ENCODE results near the gene YY1AP1. TPM values are rescaled to one million over a fixed set of nuclear protein-coding genes. Genes with fewer than 3 reads are reported as not detected.
A peak's percentile ranks its signal among the peaks of the same experiment; 100 is the strongest.
"Not testable (repeated sequence)": the region's sequence is repeated elsewhere in the genome, so short reads cannot be mapped to it uniquely, and the experiment has no call there.

The YY1AP1 gene
- polyA plus RNA-seq, 3 donors, result 14.0 to 93.4 (median 24.3) TPM

DNA sequence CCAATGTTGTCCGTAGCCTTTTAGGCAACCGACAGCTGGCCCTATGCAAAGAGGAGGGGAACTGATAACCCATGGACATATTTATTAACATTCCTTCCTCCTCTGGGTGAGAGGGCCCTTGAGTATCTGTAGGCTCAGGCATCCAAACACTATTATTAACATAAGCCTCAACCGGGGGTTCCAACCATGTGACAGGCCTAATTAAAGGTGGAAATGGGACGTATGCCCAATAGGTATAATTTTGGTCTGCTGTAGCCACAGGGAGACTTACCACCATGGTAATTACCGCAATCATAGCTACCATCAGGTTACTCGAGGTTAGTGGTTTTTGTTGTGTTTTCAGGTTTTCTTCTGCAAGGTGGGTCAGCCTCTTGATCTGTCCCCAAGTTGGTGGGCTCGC lies 5.6 kb upstream of the YY1AP1 start:
- H3K36me3 ChIP-seq (replicated peaks in 1 of 2; ENCODE audit: control insufficient read depth in 1 of 2, insufficient read depth in 2 of 2, low read length in 2 of 2), result peaks cover 15 to 28% of the 10 kb centered on the region in 2 donors
- no peak overlapping the region for H3K27ac Mint-ChIP-seq
- H3K4me3 Mint-ChIP-seq, result no peak overlapping the region
- no CpG with 5 or more reads among the region's 7 CpGs for WGBS (ENCODE audit: insufficient coverage)
- DNase-seq, result no peak
- peaks cover 7 to 10% of the 10 kb centered on the region in 2 donors for H3K9me3 ChIP-seq (replicated peaks in 1 of 2; ENCODE audit: control insufficient read depth in 1 of 2, insufficient read depth in 1 of 2, low read length in 2 of 2)
- H4K20me1 ChIP-seq (ENCODE audit: insufficient read depth, low read length), result peaks cover 38% of the 10 kb centered on the region
- peaks cover 8 to 11% of the 10 kb centered on the region in 2 donors for H3K4me1 ChIP-seq (ENCODE audit: control insufficient read depth in 1 of 2, insufficient read depth in 2 of 2, low read length in 2 of 2)
- no peaks in the 10 kb centered on the region for H3K27me3 ChIP-seq (ENCODE audit: control insufficient read depth in 2 of 2, insufficient read depth in 2 of 2, low read length in 2 of 2)
- intact Hi-C loops (cut with micrococcal nuclease), result no loop called here
- H3K4me2 ChIP-seq (replicated peaks; ENCODE audit: extremely low read depth, low read length, poor library complexity, severe bottlenecking), result no peak overlapping the region
- H2AFZ ChIP-seq (ENCODE audit: insufficient read depth, low read depth, low read length, poor library complexity, severe bottlenecking), result no peak overlapping the region
- H3K27me3 Mint-ChIP-seq (ENCODE audit: low read depth in 3 of 3), result no peaks in the 10 kb centered on the region
- no peak overlapping the region for H3K27ac ChIP-seq (ENCODE audit: low read depth in 1 of 2, low read length in 2 of 2)
- H3K79me2 ChIP-seq (ENCODE audit: insufficient read depth, low read length), result peaks cover 98% of the 10 kb centered on the region
- H3K4me1 Mint-ChIP-seq, result peaks cover 21% of the 10 kb centered on the region
- peaks cover 21 to 30% of the 10 kb centered on the region in 2 donors for H3K36me3 Mint-ChIP-seq
- no peak overlapping the region for H3K9ac ChIP-seq (ENCODE audit: insufficient read depth, low read length, poor library complexity, severe bottlenecking)
- no peak for TF ChIP-seq CTCF (IDR thresholded peaks at IDR 0.05)
- peaks cover 8 to 21% (median 14%) of the 10 kb centered on the region in 7 donors for H3K9me3 Mint-ChIP-seq
- H3K4me3 ChIP-seq (replicated peaks in 1 of 3; ENCODE audit: low read depth in 2 of 3, low read length in 3 of 3), result no peak overlapping the region

- no peaks in the 10 kb centered on the region for H3K27me3 Mint-ChIP-seq (ENCODE audit: low read depth in 3 of 3)
- no peak overlapping the region for H3K4me3 ChIP-seq (replicated peaks in 1 of 3; ENCODE audit: low read depth in 2 of 3, low read length in 3 of 3)
- no CpG with 5 or more reads among the region's 8 CpGs for WGBS (ENCODE audit: insufficient coverage)
- H3K79me2 ChIP-seq (ENCODE audit: insufficient read depth, low read length), result peaks cover 98% of the 10 kb centered on the region
- peaks cover 7% of the 10 kb centered on the region in 2 donors for H3K9me3 ChIP-seq (replicated peaks in 1 of 2; ENCODE audit: control insufficient read depth in 1 of 2, insufficient read depth in 1 of 2, low read length in 2 of 2)
- H3K36me3 ChIP-seq (replicated peaks in 1 of 2; ENCODE audit: control insufficient read depth in 1 of 2, insufficient read depth in 2 of 2, low read length in 2 of 2), result peaks cover 15 to 28% of the 10 kb centered on the region in 2 donors
- intact Hi-C loops (cut with micrococcal nuclease), result no loop called here
- H3K27ac ChIP-seq (ENCODE audit: low read depth in 1 of 2, low read length in 2 of 2), result no peak overlapping the region
- H4K20me1 ChIP-seq (ENCODE audit: insufficient read depth, low read length), result peaks cover 35% of the 10 kb centered on the region
- no peak overlapping the region for H3K9ac ChIP-seq (ENCODE audit: insufficient read depth, low read length, poor library complexity, severe bottlenecking)
- peaks cover 8 to 11% of the 10 kb centered on the region in 2 donors for H3K4me1 ChIP-seq (ENCODE audit: control insufficient read depth in 1 of 2, insufficient read depth in 2 of 2, low read length in 2 of 2)
- H3K36me3 Mint-ChIP-seq, result peaks cover 21 to 25% of the 10 kb centered on the region in 2 donors
- peaks cover 22% of the 10 kb centered on the region for H3K4me1 Mint-ChIP-seq
- peak overlapping the region in 2 of 7 donors; percentile 26 to 77 for H3K27ac Mint-ChIP-seq
- peaks cover 9 to 15% (median 11%) of the 10 kb centered on the region in 7 donors for H3K9me3 Mint-ChIP-seq
- TF ChIP-seq CTCF (IDR thresholded peaks at IDR 0.05), result no peak
- no peak overlapping the region for H2AFZ ChIP-seq (ENCODE audit: insufficient read depth, low read depth, low read length, poor library complexity, severe bottlenecking)
- no peaks in the 10 kb centered on the region for H3K27me3 ChIP-seq (ENCODE audit: control insufficient read depth in 2 of 2, insufficient read depth in 2 of 2, low read length in 2 of 2)
- no peak overlapping the region for H3K4me2 ChIP-seq (replicated peaks; ENCODE audit: extremely low read depth, low read length, poor library complexity, severe bottlenecking)
- DNase-seq, result no peak
- H3K4me3 Mint-ChIP-seq, result no peak overlapping the region
These were observed 3.5 kb upstream of the YY1AP1 start for GRCh38 chr1:155691992-155692528.

DNA sequence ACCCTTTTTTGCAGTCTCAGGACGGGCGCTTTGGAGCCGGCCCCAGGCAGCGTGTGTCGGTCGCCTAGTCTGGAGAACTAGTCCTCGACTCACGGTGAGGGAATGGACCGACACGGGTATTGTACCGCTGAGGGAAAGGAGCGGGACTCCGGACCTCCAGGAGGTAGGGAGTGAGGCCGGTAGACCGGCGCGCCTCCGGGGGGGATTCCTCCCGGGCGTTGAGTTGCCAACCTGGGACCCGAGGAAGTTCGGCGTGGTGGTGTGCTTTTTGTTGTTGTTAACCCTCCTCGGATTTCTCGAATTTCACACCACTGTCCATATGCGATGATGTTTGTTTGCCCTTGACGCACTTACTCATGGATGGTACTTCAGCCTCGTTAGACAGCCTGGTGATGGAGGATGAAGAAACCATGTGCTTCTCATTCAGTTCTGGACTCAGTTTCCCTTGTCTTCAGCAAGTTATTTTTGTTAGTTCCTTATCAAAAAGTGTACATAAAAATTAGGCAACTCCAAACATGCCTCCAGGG lies 570 bp upstream of the YY1AP1 start, which contains the start of gene DAP3:
TSS of gene DAP3 (plus strand) at position 11 of the 527 bp plus-strand sequence. CDS start 20,689 bp downstream, outside the sequence.
- H3K4me2 ChIP-seq (replicated peaks; ENCODE audit: extremely low read depth, low read length, poor library complexity, severe bottlenecking), result peak within 1 kb of the TSS; percentile 74
- H3K4me3 ChIP-seq (replicated peaks in 1 of 3; ENCODE audit: low read depth in 2 of 3, low read length in 3 of 3), result peak within 1 kb of the TSS; percentile 83 to 96 (median 91)
- H3K4me1 ChIP-seq (ENCODE audit: control insufficient read depth in 1 of 2, insufficient read depth in 2 of 2, low read length in 2 of 2), result peaks cover 18 to 29% of the 10 kb centered on the region in 2 donors
- peaks cover 38% of the 10 kb centered on the region for H3K4me1 Mint-ChIP-seq
- peaks cover 34% of the 10 kb centered on the region for H4K20me1 ChIP-seq (ENCODE audit: insufficient read depth, low read length)
- H3K27me3 ChIP-seq (ENCODE audit: control insufficient read depth in 2 of 2, insufficient read depth in 2 of 2, low read length in 2 of 2); H3K27me3 Mint-ChIP-seq (ENCODE audit: low read depth in 3 of 3); H3K9me3 ChIP-seq (replicated peaks in 1 of 2; ENCODE audit: control insufficient read depth in 1 of 2, insufficient read depth in 1 of 2, low read length in 2 of 2); intact Hi-C loops (cut with micrococcal nuclease): not testable (repeated sequence)
- H3K9me3 Mint-ChIP-seq, result peaks cover 9 to 15% (median 11%) of the 10 kb centered on the region in 7 donors
- H3K79me2 ChIP-seq (ENCODE audit: insufficient read depth, low read length), result peaks cover 98% of the 10 kb centered on the region
- DNase-seq, result peak in 1 of 3 donors; percentile 71
- peaks cover 15 to 23% of the 10 kb centered on the region in 2 donors for H3K36me3 ChIP-seq (replicated peaks in 1 of 2; ENCODE audit: control insufficient read depth in 1 of 2, insufficient read depth in 2 of 2, low read length in 2 of 2)
- peaks cover 26 to 35% of the 10 kb centered on the region in 2 donors for H3K36me3 Mint-ChIP-seq
- peak within 1 kb of the TSS; percentile 89 to 96 for H3K27ac ChIP-seq (ENCODE audit: low read depth in 1 of 2, low read length in 2 of 2)
- H3K27ac Mint-ChIP-seq, result peak within 1 kb of the TSS; percentile 94 to 98 (median 95)
- WGBS (ENCODE audit: insufficient coverage), result 1% methylated on average over 8 of the region's 28 CpGs
- H3K9ac ChIP-seq (ENCODE audit: insufficient read depth, low read length, poor library complexity, severe bottlenecking), result peak within 1 kb of the TSS; percentile 93
- peak within 1 kb of the TSS; percentile 95 to 98 for H3K4me3 Mint-ChIP-seq
- H2AFZ ChIP-seq (ENCODE audit: insufficient read depth, low read depth, low read length, poor library complexity, severe bottlenecking), result peak within 1 kb of the TSS; percentile 89

Measured in CD14-positive monocyte (primary cell).